Activated naive CD4-positive, alpha-beta T cell (primary cell): ENCODE results near the gene CDK15.
A peak's percentile ranks its signal among the peaks of the same experiment; 100 is the strongest.
"Not testable (repeated sequence)": the region's sequence is repeated elsewhere in the genome, so short reads cannot be mapped to it uniquely, and the experiment has no call there.

Source experiments
- DNase-seq, 4 experiments: peaks; one replicate each; lab custom pipeline; 2025; lab: John Stamatoyannopoulos, UW

CDK15 gene

DNA sequence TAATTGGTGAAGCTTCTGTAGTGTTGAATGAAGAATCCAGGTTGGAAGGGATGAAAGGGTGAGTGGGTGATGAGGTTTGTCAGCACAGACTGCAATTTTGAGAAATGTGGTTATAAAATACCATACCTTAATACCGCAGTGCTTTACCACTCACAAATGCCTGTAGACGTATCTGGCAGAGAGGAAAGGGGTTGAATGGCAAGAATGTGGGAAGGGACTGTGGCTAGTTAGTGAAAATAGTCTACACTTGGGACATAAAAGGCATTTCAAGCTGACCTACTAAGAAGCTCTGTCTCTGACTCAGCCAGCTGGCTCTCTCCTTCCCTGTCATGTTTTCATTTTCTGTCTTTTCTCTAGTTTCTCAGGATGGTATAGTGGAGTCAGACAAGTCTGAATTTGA lies 25.1 kb downstream of the CDK15 start:
- DNase-seq = no peak

DNA sequence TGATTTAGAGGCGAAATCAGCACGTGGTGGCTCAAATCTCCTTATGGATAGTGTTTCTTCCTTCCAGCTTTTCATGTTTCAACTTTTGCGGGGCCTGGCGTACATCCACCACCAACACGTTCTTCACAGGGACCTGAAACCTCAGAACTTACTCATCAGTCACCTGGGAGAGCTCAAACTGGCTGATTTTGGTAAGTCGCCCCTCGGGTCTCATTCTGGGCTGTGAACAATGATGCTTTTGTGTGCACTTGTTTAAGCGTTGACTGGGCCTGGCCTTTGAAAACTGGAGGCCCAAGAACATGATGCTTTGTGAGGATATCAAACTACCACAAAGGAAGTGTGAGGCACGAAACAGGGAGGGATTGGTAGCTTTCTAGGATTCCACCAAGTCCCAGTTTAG lies 27.4 kb downstream of the CDK15 start:
- no peak for DNase-seq

DNA sequence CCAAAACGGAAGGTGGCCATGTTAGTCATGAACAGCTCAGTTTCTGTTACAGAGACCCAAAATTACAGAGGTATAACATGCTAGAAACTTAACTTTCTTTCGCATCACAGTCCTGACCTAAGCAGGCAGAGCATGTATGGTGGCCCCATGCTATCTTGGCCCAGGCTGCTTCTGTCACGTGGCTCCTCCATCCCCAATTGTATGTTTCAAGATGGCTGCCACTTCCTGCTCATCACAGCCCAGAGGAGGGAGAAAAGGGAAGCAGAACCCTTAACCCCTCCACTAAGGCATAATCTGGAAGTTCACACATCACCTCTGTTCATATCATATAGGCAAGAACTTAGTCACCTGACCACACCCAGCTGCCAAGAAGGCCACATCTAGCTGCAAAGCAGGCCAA lies 28.7 kb downstream of the CDK15 start:
- DNase-seq = no peak

DNA sequence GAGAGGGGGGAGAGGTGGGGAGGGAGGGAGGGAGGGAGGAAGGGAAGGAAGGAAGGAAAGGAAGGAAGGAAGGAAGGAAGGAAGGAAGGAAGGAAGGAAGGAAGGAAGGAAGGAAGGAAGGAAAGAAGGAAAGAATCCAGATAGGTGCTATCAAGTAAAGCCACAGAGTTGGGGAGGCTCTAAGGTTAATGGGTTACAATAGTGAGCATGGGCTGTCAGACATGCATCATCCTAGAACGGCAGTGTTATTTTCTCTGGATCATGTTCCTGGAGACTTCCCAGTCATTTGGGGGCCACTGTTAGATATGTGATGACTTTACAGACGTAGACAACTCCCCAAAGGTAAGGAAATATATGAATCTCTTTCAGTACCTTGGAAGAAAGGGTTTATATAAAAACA lies 31.1 kb downstream of the CDK15 start:
- no peak for DNase-seq

DNA sequence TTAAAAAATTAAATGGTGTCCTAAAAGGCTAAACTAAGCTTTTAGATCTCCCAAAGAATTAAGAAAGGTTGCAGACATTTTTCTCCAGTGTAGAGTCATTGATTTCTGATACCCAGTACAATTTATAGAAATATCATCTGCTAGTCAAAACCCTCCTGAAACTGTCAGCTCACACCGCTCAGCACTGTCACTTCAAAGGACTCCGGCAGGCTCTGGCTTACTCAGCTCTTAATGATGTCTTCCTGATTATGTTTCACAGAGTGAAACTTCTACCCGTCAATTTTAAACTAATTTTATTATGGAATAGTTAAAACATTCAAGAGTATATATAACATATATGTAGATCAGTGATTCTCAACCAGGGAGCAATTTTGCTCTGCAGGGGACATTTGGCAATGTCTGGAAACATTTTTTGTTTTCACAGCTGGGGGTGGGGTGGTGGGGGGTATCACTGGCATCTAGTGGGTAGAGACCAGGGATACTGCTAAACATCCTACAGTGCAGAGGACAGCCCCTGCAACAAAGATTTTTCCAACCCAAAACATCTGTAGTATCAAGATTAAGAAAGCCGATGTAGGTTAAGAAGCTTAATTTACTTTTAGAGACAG lies 31.6 kb downstream of the CDK15 start:
- no peak for DNase-seq

DNA sequence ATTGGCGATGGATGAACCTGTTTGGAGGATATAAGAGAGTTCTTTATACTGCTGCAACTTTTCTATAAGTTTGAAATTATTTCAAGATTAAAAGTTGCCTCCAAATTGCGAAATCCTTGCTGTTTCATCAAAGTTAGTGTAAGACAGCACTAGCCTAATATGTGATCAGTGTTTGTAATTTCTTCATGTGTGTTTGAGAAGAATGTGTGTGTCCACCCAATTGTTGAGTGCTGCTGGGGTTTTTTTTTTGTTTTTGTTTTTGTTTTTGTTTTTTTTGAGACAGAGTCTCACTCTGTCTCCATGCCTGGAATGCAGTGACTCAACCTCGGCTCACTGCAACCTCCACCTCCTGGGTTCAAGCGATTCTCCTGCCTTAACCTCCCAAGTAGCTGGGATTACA lies 33.4 kb downstream of the CDK15 start:
- no peak for DNase-seq

DNA sequence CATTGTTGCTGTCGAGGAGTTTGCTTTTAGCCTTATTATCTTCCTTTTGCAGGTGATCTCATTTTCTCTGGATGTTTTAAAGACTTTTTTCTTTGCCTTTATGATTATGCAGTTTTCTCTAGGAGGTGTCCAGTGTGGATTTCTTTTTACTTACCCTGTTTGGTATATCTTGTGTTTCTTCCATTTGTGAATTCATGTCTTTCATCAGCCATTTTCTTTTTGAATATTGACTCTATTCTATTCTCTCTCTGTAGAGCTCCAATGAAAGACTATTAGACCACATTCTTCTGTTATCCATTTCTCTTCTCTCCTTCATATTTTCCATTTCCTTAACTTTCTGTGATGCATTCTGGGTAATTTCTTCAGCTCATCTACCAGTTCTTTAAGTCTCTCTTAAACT lies 34.4 kb downstream of the CDK15 start:
- DNase-seq = no peak

DNA sequence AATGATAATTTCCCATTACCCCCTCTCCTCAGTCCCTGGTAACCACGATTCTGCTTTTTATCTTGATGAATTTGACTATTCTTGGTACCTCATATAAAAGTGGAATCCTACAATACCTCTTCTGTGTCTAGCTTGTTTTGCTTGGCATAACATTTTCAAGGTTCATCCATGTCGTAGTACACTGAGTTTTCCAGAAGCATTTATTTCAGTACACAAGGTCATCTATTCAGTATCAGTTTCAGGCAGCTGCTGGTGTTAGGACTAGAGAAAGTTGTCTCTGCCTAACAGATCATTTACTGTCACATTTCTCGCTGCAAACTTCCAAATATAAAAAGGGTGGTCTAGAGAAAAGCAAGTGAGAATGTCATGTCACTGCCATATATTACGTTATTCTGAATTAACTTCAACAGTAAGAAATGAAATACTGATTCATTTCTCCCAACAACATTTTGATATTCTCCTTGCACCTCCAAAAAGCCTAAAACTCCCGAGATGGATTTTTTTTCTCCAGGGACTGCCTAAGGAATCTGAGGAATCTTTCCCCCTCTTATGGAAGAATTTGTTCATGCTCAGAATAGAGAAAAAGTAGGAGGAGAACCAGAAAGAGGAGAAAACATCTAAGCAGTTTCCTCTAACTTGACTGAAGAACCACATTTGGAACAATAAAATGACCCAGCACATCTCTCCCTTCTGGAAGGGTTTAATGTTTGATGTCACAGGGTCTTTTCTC lies 36.0 kb downstream of the CDK15 start:
- no peak for DNase-seq

DNA sequence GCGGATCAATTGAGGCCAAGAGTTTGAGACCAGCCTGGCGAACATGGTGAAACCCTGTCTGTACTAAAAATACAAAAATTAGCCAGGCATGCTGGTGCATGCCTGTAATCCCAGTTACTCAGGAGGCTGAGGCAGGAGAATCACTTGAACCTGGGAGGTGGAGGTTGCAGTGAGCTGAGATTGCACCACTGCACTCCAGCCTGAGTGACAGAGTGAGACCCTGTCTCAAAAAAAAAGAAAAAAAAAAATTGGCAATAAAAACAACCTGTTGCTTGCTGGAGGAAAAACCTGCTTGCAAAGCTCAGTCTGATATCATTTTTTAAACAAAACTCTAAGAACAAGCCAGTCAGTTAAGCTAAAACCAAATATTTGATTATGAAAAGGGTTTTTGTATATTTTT lies 38.6 kb downstream of the CDK15 start:
- DNase-seq = not testable (repeated sequence)

DNA sequence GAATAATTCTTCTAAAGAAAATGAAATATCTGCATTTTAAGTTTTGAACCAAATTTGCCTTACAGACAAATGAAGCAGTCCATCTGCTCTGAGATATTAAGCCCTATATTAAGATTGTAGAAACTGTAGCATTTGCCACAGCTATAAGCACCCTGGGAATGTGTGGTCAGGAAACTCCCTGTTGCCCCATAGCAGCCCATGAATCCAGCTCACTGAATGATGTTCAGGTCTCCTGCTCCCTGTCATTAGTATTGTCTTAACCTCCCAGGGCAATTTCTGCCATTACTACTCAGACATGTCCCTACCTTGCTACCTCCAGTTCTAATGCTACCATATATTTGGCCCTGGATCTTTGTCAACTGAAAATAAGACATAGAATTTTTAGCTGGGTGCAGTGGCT lies 41.1 kb downstream of the CDK15 start:
- DNase-seq = no peak

DNA sequence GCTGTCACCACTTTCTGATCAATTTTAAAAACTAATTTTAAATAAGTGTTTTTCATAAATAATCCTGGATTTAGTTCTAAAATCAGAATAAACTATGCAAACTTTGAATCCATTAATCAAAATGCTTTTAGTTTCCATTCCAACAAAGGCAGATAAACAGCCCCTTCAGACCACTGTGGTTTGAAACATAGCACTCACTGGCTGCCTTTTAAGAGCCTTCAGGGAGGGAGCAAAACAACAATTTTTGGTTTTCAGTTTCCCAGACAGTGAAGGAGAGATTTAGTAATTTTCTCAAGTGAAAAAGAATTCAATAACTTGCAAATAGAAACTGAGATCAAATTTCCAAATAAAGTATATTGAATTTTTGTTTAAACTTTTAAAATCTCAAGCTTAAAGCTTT lies 46.1 kb downstream of the CDK15 start:
- DNase-seq = no peak

DNA sequence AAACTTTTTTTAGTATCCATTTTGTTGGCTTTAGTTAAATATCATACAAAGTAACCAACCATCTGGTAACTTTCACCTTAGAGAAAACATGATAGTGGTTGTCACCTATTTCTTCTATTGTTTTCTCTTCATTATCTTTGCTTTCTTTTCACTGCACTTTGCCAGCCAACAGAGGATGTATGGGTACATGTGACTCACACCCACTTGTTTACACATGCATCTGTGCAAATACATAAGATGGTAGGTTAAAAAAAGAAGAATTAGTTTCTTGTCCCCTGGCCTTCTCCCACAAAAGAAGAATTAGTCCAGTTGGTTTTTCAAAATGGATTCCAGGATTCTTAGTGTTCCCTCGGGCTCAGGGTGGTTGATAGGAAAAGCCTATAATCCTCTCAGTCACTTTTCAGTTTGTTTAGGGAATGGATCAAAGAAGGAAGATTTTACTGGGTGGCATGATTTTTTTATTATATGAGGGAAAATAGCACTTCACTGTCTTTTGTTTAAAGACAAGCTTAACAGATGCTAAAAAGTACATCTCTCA lies 46.6 kb downstream of the CDK15 start:
- no peak for DNase-seq

DNA sequence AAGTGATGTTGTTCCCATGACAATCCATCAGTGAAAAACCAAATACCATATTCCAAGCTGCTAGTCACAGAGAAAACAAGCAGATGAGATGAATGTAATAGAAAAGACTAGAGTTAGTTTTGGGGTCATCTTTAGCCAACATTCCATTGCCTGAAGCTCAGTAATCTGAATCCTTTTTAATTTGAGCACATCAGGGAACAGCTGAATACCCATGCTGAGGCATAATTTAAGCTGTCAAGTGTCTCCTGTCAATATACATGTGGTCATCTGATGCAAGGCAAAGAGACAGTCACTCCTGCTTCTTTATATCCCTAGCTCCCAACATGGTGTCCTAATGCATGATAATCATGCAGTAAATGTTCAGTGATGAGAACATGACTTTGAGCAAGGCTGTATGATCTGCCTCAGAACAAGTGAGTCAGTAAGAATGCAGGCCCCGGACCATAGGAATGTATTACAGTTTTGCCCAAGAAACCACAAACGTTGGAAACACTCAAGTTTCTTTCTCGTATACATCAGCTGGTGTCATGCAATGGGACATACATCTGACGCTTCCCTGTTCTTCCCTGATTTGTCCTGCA lies 48.0 kb downstream of the CDK15 start:
- no peak for DNase-seq

DNA sequence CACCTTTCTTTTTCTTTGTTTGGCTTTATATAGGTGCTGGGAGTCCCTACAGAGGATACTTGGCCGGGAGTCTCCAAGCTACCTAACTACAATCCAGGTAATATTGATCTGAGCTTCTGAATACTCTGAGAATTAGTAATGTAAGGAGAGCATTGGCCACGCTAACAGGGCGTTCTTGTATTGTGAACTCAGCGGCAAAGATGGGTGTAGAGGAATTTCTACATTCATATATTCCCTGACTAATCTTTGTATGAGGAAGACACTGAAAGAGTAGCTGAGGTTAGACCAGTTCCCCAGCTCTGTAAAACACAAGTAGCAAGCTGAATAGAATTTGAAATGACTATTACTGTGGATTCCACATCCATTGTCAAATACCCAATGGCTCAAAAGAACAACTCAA lies 48.5 kb downstream of the CDK15 start:
- no peak for DNase-seq

DNA sequence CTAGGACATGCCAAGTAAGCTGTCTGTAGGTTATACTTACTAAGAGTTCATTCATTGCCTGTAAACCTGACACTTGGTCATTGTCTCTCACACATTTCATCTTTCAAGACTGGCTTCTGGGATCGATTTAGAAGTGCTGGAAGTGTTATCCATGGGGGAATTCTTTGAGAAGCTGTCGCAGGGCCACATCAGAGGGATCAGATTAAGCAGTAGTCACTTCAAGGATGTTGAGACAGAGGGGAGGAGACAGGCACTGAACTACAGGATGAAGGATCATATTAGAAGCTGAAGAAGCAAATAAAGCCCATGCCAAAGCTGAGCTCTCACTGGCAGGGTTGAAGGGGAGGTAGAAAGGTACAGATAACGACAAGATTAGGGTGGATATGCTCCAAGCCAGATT lies 49.0 kb downstream of the CDK15 start:
- no peak for DNase-seq

DNA sequence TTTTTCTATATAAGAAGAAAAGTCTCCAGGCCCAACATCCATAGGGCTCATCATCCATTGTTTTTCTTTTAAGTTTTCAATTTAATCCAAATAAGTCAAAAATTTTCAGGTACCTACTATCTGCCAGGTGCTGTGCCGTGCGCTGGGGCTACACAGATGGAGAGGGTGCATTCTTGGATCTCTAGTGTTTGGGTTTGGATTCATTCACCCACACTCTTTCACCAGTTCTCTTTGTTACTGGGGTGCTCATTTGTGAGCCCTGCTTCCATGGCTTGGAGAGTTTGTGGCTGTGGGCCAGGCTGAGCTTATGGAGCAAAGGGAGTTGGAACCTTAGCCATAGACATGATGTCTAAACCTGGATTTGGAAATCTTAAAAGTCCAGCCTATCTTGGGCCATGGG lies 51.0 kb downstream of the CDK15 start:
- no peak for DNase-seq

DNA sequence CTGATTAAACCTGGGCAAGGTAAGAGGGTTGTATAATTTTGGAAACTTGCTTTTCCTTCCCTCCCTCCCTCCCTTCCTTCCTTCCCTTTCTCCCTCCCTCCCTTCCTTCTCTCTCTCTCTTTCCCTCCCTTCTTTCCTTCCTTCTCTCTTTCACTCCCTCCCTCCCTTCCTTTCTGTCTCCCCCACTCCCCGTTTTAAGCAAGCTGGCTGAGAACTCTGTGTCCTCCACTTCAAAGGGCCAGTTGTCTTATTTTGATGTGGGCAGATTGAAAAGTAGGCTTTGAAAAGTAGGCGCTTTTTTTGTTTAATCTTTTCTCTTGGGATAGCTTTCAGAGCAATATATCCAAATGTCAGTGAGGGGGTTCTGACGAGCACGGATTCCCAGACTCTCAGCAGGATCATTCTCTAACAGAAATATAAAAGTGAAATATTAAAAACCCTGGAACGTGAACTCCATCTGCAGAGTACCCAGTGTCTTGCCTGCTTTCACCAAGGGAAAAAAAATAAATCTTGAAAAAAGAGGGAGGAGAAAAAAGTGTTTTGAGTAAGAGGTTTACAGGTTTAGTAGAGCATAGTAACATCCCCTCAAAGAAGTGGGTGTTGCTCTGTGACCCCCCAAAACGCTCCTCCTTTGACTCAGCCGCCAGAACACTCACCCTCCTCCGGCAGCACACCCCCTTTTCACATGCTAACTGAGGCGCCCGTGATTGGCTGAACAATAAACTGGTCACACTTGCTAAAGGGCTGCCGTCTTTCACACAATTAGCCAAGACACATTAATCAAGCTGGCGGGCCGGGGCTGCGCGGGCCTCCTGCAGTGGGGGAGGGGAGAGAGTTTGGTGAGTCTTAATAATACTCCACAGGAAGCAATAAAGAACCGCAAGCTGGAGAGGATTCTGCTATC lies 52.2 kb downstream of the CDK15 start:
- DNase-seq = no peak

DNA sequence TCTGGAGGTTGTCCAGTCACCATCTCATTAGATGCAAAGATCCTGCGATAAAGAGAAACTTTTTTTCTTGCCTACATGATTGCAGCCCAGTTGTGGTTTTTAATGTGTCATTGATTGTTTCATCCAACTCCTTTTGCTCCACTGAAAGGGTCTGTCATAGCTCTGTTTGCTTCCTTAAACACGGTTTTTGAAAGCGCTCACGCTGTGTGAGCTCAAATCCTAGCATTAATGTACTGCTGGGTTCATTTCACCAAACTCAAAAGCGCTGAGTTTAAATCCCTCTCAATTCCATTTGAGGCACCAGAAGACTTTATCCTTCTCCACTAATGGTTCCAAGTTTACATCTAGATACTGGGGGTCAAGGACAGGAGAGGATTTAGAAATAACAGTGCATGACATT lies 53.6 kb downstream of the CDK15 start:
- DNase-seq = no peak

DNA sequence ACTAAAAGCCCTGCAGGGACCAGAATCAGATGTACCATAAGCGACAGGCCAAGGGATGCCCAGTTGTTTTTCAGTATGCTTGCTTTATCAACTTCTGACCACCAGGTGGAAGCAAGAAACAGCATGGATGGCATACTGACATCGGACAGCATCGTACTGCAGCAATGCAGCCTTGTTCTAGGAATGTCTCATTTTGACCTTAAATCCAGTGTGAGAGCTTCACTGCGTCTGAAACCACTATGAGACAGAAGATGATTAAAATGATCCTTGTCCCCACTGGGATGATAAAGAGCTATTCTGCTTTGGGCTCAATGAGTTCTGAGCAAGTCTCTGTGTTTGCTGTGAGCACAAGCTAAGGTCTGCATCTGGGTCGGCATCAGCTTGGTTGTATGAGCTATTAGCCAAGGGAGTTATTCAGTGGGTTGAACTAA lies 54.3 kb downstream of the CDK15 start:
- DNase-seq = peak in 2 of 4 experiments; percentile 1 to 6

DNA sequence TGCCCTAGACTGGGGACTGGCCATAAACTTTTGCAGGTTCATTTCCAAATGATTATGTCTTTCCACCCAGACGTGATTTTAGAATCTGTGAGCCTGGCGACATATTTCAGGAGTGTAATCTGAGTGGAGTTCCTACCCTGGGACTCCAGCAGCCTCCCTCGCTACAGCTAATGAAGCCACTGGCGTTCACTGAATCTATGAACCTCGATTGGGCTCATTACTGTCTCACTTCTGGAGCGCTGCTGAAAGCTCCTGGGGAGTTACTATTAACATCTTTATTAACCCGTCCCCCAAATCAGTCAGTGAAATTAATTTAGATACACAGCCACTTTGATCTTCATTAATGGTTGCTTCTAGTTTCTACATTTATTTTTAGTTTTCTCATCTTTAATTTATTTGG lies 56.5 kb downstream of the CDK15 start:
- no peak for DNase-seq

DNA sequence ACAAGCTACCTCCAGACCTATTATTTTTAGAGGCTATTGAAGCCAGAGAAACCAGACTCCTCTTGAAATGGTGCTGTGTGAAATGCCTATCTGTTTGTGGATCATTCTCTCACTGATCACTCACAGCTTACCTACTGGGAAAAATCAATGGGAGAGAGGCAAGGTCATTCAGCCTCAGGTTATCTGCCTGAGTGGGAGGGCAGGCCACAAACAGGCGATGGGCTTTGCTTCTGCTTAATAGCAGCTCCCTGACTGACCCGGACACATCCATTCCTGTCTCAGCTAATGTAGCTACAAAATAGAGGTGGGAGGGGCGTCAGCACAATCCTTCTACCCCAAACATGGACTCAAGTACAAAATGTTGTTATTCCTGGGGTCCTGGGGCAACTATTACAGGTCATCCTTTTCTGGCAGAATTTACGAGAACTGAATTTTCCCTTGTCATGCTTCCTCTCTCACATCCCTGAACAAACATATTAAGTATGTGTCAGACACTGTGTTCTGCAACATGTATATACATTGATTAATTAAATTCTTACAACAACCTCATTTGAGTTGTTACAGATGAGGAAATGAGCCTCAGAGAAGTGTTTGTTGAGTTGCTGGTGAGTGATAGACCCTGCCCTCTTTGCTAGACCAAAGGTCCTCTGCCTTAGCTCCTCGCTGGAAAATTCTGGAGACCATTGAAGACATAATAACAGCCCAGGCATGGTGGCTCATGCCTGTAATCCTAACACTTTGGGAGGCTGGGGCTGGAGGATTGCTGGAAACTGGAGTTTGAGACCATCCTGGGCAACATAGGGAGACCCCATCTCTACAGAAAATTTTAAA lies 60.5 kb downstream of the CDK15 start:
- no peak for DNase-seq
